GM21381 (cell line): ENCODE measurements around the gene PSMC4.
"Not testable (repeated sequence)": the region's sequence is repeated elsewhere in the genome, so short reads cannot be mapped to it uniquely, and the experiment has no call there.

Source experiments
- ATAC-seq: cut with Tn5 transposase; IDR thresholded peaks from one replicate; pipeline ENCODE4 v1.9.1; 2021; ENCODE audit warnings: mild to moderate bottlenecking, moderate library complexity; ENCODE audit not compliant: unreplicated experiment

The PSMC4 gene

DNA sequence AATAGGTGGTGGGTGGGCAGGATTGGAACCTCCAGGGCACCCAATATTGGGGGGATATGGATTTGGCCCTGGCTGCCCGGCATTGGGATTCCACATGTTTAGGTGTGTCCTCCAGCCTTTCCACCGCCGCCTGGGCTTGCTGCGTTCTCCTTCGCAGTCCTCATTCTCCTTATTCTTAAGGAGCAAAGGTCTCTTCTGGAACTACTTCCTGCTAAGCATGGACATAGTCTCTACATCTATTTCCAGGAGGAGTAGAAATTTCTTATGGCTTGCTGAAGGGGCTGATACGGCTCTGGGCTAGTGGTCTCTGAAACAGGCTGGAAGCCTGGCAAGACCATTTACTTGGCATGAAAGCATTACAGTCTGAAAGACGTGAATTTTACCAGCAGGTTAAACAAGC lies 27.4 kb upstream of the PSMC4 start:
- ATAC-seq: no peak

DNA sequence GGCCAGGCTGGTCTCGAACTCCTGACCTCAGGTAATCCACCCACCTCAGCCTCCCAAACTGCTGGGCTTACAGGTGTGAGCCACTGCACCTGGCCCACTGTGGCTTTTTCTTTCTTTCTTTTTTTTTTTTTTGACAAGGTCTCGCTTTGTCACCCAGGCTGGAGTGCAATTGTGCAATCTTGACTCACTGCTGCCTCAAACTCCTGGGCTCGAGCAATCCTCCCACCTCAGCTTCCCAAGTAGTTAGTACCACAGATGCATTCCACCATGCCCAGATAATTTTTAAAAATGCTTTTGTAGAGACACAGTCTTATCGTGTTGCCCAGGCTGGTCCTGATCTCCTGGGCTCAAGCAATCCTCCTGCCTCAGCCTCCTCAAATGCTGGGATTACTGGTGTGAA lies 24.4 kb upstream of the PSMC4 start:
- no peak for ATAC-seq

DNA sequence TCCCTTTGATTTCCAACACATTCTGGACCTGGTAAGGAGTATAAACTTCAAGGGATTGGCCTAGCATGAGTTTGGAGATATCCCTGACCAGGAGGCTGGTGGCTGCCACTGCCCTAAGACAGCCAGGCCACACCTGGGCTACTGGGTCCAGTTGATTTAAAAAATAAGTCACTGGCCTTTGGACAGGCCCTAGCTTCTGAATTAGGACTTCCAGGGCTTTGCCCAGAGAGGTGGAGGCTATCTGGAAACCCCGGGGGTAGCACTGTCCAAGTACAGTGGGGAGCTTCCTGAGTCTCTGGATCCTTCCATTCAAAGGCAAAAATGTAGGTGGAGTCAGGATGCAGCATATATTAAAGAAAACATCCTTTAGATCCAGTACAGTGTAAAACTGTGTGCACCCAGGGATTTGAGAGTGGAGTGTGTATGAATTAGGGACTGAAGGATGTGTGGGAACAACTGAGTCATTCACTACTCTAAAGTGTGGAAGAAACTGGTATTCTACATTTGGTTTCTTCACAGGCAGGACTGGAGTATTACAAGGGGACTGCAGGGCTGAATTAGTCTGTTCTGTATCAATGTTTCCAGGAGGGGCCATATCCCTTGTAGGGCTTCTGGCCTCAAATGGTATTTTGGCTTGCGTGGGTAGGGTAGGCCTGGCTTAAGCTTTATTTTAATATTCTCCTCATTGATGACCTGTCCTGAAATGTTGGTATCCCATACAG lies 21.8 kb upstream of the PSMC4 start:
- no peak for ATAC-seq

DNA sequence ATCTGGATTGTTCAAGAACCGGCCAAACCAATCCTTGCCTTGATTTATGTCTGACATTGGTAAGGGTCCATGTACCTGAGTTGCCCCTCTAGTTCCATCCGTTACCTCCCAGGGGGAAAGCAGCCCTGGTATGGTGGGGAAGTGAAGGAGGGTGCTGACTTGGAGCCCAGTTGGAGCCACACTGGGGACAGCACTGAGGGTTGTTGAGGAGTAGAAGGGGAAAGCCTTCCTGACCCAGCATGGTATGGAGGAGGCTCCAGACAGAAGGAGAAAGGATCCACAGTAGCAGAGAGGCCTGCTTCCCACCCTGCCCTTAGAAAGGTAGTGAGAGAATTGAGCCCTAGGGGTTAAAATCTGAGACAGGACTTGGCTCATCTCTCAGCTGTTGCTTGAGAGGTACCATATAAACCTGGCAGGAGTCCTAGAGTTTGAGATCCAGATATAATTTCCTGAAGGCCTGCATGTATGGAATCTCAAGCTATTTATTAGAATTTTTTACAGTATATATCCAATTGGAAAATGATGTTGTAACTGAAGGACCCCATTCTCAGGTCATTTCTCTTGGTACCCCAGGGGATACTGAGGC lies 19.8 kb upstream of the PSMC4 start:
- no peak for ATAC-seq

DNA sequence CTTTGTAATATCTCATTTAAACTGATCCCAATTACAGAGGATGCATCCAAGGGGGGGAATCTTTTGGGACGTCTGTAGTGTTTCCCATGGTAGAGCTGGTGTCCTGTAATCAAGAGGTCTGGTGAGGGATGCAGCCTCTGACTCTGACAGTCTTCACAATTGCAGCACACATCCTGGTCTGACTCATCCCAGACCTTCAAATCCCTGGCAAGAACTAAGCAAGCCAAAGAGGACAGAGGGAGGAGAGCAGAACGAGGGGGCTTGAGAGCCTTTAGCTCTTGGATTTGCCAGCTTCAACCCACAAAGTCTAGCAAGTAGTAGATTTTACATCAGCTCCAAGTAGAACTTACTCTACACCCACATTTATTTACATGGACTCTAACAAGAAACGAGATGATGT lies 19.3 kb upstream of the PSMC4 start:
- no peak for ATAC-seq

DNA sequence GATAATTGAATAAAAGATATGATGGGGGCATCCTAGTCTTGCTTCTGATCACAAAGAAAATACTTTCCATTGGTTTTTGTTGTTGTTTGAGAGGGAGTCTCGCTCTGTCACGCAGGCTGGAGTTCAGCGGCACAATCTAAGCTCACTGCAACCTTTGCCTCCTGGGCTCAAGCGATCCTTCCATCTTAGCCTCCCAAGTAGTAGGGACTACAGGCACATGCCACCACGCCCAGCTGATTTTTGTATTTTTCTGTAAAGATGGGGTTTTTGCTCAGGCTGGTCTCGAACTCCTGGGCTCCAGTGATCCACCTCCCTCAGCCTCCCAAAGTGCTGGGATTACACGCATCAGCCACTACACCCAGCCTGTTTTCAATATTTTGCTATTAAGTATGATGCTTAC lies 17.1 kb upstream of the PSMC4 start:
- no peak for ATAC-seq

DNA sequence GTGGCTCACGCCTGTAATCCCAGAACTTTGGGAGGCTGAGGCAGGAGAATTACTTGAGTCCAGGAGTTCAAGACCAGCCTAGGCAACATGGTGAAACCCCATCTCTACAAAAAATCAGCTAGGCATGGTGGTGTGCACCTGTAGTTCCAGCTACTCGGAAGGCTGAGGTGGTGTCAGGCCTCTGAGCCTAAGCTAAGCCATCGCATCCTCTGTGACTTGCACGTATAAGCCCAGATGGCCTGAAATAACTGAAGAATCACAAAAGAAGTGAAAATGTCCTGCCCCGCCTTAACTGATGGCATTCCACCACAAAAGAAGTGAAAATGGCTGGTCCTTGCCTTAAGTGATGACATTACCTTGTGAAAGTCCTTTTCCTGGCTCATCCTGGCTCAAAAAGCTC lies 13.1 kb upstream of the PSMC4 start:
- ATAC-seq: not testable (repeated sequence)

DNA sequence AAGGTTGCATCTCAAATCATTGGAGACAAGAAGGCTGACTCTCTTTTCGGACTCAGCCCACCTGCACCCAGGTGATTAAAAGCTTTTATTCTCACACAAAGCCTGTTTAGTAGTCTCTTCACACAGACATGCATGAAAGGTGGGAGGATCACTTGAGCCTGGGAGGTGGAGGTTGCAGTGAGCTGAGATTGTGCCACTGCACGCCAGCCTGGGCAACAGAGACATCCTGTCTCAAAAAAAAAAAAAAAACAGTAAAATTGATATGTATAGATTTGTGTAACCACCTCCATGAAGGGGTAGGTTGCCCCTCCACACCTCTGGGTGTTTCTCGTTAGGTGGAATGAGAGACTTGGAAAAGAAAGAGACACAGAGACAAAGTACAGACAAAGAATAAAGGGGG lies 12.0 kb upstream of the PSMC4 start:
- ATAC-seq: not testable (repeated sequence)

DNA sequence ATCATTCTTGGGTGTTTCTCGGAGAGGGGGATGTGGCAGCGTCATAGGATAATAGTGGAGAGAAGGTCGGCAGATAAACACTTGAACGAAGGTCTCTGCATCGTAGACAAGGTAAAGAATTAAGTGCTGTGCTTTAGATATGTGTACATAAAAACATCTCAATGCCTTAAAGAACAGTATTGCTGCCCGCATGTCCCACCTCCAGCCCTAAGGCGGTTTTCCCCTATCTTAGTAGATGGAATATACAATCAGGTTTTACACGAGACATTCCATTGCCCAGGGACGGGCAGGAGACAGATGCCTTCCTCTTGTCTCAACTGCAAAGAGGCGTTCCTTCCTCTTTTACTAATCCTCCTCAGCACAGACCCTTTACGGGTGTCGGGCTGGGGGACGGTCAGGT lies 11.6 kb upstream of the PSMC4 start:
- not testable (repeated sequence) for ATAC-seq

DNA sequence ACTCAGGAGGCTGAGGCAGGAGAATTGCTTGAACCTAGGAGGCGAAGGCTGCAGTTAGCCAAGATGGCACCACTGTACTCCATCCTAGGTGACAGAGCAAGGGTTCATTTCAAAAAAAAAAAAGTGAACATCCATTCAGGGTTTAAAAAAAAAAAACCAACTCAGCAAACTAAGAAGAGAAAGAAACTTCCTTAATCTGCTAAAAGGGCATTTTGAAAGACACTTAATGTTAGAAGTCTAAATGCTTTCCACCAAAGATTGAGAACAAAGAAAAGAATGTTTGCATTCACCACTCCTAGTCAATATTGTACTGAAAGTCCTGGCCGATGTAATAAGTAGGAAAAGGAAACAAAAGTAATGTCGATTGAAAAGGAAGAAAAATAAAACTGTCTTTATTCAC lies 7.1 kb upstream of the PSMC4 start:
- ATAC-seq: no peak

DNA sequence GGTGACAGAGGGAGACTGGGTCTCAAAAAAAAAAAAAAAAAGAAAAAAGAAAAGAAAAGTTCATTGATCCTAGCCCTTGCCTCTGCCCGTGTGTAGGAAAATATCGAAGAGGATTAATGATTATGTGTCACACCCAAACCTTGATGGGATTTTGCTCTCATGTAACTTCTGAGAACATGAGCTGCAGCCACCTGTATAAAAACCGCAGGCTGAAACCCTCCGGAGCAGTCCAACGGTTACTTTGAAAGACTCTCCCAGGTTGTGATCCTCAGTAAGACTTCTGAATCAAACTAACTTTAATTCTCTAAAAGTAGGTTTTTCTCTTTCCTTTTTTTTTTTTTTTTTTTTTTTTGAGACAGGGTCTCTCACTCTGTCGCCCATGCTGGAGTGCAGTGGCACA lies 4.3 kb upstream of the PSMC4 start:
- ATAC-seq: no peak

DNA sequence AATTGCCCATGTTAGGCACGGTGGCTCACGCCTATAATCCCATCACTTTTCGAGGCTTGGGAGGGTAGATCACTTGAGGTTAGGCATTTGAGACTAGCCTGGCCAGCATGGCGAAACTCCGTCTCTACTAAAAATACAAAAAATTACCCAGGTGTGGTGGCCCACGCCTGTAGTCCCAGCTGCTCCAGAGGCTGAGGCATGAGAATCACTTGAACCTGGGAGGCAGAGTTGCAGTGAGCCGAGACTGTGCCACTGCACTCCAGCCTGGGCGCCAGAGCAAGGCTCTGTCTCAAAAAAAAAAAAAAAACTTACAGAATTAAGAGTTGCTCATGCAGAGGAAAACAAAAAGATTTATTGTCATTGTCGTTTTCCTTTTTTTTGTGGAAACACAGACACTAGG lies 3.4 kb upstream of the PSMC4 start:
- ATAC-seq: no peak

DNA sequence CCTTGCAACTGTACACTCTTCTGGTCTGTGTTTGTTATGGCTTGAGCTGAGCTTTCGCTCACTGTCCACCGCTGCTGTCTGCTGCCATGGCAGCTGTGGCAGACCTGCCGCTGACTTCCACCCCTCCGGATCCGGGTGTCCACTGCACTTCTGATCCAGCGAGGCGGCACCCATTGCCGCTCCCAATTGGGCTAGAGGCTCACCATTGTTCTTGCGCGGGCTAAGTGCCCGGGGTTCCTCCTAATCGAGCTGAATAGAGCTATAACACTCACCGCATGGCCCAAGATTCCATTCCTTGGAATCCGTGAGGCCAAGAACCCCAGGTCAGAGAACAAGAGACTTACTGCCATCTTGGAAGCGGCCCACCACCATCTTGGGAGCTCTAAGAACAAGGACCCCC lies 2.2 kb upstream of the PSMC4 start:
- ATAC-seq: no peak

DNA sequence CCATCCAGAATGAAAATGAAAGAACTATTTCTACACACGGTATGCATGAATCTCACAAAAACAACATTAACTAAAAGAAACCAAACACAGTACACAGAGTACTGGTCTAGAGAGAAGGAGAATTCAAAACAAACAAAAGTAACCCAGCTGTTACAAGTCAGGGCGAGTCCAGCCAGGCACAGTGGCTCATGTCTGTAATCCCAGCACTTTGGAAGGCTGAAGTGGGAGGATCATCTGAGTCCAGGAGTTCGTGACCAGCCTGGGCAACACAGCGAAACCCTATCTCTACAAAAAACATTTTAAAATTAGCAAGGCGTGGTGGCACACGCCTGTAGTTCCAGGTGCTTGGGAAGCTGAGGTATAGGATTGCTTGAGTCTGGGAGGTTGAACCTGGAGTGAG lies 1.7 kb upstream of the PSMC4 start:
- ATAC-seq: no peak

DNA sequence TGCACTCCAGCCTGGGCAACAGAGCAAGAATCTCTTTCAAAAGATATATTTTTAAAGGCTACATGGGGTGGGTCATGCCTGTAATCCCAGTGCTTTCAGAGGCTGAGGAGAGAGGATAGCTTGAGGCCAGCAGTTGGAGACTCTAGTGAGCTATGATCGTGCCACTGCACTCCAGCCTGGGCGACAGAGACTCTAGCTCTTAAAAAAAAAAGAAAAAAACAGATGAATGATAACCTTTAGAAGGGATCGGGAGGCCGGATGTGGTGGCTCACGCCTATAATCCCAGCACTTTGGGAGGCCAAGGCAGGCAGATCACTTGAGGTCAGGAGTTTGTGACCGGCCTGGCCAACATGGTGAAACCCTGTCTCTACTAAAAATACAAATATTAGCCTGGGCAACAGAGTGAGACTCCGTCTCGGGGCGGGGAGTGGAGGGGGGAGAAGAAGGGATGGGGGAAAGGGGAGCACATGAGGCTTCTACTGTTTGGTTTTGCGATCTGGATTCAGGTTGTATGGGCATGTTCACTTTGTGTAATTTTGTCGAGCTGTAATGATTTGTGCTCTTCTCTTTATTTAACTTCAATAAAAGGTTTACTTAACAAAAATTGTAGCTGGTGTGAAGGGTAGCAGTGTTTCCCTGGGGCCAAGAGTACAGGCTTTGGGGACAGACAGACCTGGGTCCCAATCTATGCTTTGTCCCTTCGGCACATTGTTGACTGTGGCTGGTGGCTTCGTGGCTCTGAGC lies 1.1 kb upstream of the PSMC4 start:
- ATAC-seq: no peak

DNA sequence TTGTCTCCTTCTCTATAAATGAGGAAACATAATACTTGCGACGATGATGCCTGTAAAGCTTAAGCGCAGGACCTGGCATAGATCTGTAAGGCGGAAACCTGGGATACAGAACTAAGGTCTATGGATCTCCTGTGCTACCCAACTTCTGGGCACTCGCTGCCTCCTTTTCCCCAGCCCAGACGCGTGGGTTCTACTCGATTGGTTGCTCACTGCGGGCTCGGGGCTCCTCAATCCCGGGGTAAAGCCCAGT lies 615 bp upstream of the PSMC4 start:
- ATAC-seq: peak; percentile 11

DNA sequence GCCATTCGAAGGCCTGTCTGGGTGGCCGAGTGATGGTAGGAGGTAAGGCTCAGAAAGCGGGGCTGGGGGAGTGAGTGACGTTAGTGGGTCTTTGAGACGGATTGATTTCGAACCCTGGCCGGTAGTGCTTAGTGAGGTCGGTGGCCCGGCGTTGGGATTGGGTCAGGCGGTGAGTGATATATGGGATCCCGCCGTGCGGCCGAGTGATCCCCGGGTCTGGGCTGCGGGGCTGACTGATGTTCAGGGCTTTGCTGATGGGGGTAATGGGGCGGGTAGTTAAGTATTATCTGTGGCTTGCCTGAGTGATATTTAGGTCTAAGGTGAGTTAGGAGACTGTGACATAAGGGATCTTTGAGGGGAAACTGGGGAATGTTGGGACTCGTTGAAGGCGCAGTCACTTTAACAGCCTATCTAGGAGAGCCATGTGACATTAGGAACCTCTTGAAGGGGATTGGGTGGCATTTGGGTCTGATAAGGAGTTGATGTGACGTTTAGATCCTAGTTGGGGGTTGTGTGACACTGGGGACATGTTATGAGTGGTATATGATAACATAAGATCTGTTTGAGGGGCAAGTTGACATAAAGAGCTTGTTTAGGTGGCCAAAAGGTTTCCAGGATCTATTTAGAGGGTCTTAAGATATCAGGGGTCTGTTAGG lies 543 bp downstream of the PSMC4 start:
- ATAC-seq: no peak

DNA sequence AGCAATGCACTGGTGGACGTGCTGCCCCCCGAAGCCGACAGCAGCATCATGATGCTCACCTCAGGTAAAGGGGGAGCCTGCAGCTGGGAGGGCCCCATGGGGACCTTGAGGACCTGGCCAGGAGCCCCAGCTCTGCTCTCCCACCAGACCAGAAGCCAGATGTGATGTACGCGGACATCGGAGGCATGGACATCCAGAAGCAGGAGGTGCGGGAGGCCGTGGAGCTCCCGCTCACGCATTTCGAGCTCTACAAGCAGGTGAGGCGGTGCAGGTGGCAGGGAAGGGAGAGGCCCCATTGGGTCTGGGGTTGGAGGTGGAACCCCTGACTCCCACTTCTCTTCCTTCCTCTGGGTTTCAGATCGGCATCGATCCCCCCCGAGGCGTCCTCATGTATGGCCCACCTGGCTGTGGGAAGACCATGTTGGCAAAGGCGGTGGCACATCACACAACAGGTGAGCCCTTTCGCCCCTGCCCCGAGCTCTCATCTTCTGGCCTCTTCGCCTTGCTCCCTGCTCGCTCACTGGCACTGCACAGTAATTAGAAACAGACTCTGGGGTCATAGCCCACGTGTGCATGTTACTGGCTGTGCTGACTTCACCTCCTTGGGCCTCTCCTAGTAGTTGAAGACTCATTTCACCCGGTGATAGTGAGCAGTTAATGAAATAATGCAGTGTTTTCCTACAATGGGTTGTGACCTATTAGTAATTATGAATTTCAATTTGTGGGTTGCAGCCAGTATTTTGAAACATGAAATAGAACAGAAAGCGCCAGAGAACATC lies 3.6 kb downstream of the PSMC4 start:
- no peak for ATAC-seq

DNA sequence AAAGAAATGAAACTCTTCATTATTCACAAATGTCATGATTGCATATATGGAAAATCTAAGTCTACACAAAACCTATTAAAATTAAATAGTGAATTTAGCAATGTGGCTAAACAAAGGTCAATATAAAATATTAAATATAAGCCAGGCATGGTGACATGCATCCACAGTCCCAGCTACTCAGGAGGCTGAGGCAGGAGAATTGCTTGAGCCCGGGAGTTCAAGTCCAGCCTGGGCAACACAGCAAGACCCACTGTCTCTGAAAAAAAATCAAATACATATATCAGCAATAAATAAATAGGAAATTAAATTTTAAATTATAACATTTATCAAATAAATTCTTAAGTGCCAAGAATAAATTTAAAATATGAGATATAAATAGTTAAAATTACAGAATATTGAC lies 11.9 kb downstream of the PSMC4 start:
- ATAC-seq: no peak

DNA sequence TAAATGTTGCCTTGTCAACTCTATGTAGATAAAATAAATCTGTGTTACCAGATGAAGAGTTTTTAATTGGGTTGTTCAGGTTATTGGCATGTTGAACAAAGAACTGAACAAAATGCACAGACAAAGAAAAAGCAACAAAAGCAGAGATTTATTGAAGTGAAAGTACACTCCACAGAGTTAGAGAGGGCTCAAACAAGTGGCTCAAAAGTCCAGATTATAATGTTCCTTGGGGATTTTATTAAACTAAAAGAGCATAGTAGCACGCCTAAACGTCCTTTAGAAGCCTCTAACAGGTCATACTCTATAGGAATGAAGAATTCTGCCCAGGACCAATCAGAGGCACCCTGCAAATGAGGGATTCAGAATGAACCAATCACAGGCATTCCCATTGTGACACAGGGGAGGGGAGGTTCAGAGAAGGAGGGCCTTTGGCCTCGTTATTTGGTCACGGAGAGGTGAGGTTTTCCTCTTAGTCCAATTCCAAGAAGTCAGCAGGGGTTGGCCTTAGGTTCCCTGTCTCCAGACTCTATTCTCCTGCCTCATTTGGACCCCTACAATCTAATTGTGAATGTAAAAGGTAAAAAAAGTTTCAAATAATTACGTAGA lies 12.8 kb downstream of the PSMC4 start:
- ATAC-seq: no peak

DNA sequence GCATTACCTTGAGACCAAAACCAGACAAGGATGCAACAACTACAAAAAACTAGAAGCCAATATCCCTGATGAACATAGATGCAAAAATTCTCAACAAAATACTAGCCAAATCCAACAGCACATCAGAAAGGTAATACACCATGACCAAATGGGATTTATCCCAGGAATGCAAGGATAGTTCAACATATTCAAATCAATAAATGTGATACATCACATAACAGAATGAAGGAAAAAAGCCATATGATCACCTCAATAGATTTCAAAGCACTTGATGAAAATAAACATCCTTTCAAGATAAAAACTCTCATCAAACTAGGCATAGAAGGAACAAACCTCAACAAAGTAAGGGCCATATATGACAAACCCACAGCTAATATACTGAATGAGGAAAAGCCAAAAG lies 15.7 kb downstream of the PSMC4 start:
- ATAC-seq: no peak
